Measurements from ENCODE around the gene ATP7A. TPM values are rescaled to one million over a fixed set of nuclear protein-coding genes. Genes with fewer than 3 reads are reported as not detected.
"Not testable (repeated sequence)": the region's sequence is repeated elsewhere in the genome, so short reads cannot be mapped to it uniquely, and the experiment has no call there.

ATP7A gene
- total and polyA plus RNA-seq, 2 donors (not counting 3 experiments of a cell fraction or from before 2014, with no cell fraction given): 3.1 to 8.8 TPM

GRCh38 chrX:77875372-77875771 is 35.1 kb upstream of the ATP7A start:
- no peaks in the 10 kb centered on the region for H3K9me3 ChIP-seq (replicated peaks; ENCODE audit: control insufficient read depth, insufficient read depth, low read length)
- ChIA-PET CTCF (no interaction called here), POLR2A (no interaction called here)
- no peak overlapping the region for H3K4me3 ChIP-seq (replicated peaks in 1 of 3; ENCODE audit: insufficient read depth in 1 of 3, low read depth in 1 of 3, low read length in 3 of 3)
- H3K27ac ChIP-seq (ENCODE audit: insufficient read depth, low read depth, low read length): no peak overlapping the region
- H2AFZ ChIP-seq (ENCODE audit: low read depth, low read length): no peak overlapping the region
- no peak for FAIRE-seq
- dilution Hi-C loops (cut with MboI; ENCODE audit: extremely low pct_ligation_motif_present, low sequenced_read_pairs) (no loop called here), intact Hi-C loops (cut with micrococcal nuclease) (no loop called here)
- BruUV-seq (replicated peaks): no TSS peak
- H3K4me2 ChIP-seq (ENCODE audit: insufficient read depth, low read length): no peak overlapping the region
- no peaks in the 10 kb centered on the region for H3K27me3 ChIP-seq (ENCODE audit: control insufficient read depth in 2 of 2, insufficient read depth in 2 of 2, low read length in 2 of 2)
- no peaks in the 10 kb centered on the region for H4K20me1 ChIP-seq (replicated peaks; ENCODE audit: control insufficient read depth, extremely low read depth, insufficient read depth, low read length)
- H3K79me2 ChIP-seq (ENCODE audit: control insufficient read depth, insufficient read depth, low read length): peaks cover 14% of the 10 kb centered on the region
- no peak overlapping the region for H3K9ac ChIP-seq (replicated peaks; ENCODE audit: extremely low read depth, insufficient read depth, low read length)
- H3K9me1 ChIP-seq (replicated peaks; ENCODE audit: control insufficient read depth, extremely low read depth, insufficient read depth, low read length): no peaks in the 10 kb centered on the region
- H3K36me3 ChIP-seq (ENCODE audit: control insufficient read depth in 2 of 2, extremely low read depth in 1 of 2, insufficient read depth in 2 of 2, low read length in 2 of 2): no peaks in the 10 kb centered on the region
- DNase-seq (ENCODE audit: low read depth, low spot score): no peak
- H3K4me1 ChIP-seq (ENCODE audit: control insufficient read depth, extremely low read depth, insufficient read depth, low read length): no peaks in the 10 kb centered on the region
- no peak for TF ChIP-seq CTCF (IDR thresholded peaks at IDR 0.05; ENCODE audit: extremely low read depth in 1 of 2, insufficient read depth in 1 of 2, low read depth in 1 of 2, low read length in 2 of 2)
- no peak for TF ChIP-seq MYC (IDR thresholded peaks at IDR 0.05; ENCODE audit: low read depth, low read length)
- no peak for TF ChIP-seq POLR2AphosphoS5 (IDR thresholded peaks at IDR 0.05; ENCODE audit: insufficient read depth, low read depth, low read length)
- TF ChIP-seq, protein P1, sequence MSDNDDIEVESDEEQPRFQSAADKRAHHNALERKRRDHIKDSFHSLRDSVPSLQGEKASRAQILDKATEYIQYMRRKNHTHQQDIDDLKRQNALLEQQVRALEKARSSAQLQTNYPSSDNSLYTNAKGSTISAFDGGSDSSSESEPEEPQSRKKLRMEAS (IDR thresholded peaks at IDR 0.05; ENCODE audit: insufficient read depth, insufficient read length): no peak
- TF ChIP-seq JUN (IDR thresholded peaks at IDR 0.05; ENCODE audit: borderline replicate concordance, insufficient read depth, insufficient read length, low read depth): no peak
- TF ChIP-seq FOS (IDR thresholded peaks at IDR 0.05; ENCODE audit: borderline replicate concordance, insufficient read depth, low read length): no peak
- TF ChIP-seq POLR2A (IDR thresholded peaks at IDR 0.05; ENCODE audit: low read depth, low read length): no peak
- no peak for TF ChIP-seq GATA2 (IDR thresholded peaks at IDR 0.05; ENCODE audit: insufficient read depth, insufficient read length, low read depth, low read length)
- TF ChIP-seq EZH2 (IDR thresholded peaks at IDR 0.05; ENCODE audit: borderline replicate concordance, low read depth, low read length, severe bottlenecking): no peak

DNA sequence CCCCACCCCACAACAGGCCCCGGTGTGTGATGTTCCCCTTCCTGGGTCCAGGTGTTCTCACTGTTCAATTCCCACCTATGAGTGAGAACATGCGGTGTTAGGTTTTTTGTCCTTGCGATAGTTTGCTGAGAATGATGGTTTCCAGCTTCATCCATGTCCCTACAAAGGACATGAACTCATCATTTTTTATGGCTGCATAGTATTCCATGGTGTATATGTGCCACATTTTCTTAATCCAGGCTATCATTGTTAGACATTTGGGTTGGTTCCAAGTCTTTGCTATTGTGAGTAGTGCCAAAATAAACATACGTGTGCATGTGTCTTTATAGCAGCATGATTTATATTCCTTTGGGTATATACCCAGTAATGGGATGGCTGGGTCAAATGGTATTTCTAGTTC is 29.1 kb upstream of the ATP7A start:
- H3K9ac ChIP-seq (replicated peaks; ENCODE audit: extremely low read depth, insufficient read depth, low read length); FAIRE-seq; POLR2A ChIA-PET; CTCF ChIA-PET; H3K27me3 ChIP-seq (ENCODE audit: control insufficient read depth in 2 of 2, insufficient read depth in 2 of 2, low read length in 2 of 2); intact Hi-C loops (cut with micrococcal nuclease); H3K9me1 ChIP-seq (replicated peaks; ENCODE audit: control insufficient read depth, extremely low read depth, insufficient read depth, low read length); H3K36me3 ChIP-seq (ENCODE audit: control insufficient read depth in 2 of 2, extremely low read depth in 1 of 2, insufficient read depth in 2 of 2, low read length in 2 of 2); H3K4me1 ChIP-seq (ENCODE audit: control insufficient read depth, extremely low read depth, insufficient read depth, low read length); DNase-seq (ENCODE audit: low read depth, low spot score); H3K9me3 ChIP-seq (replicated peaks; ENCODE audit: control insufficient read depth, insufficient read depth, low read length); H2AFZ ChIP-seq (ENCODE audit: low read depth, low read length); dilution Hi-C loops (cut with MboI; ENCODE audit: extremely low pct_ligation_motif_present, low sequenced_read_pairs); H3K4me3 ChIP-seq (replicated peaks in 1 of 3; ENCODE audit: insufficient read depth in 1 of 3, low read depth in 1 of 3, low read length in 3 of 3); H4K20me1 ChIP-seq (replicated peaks; ENCODE audit: control insufficient read depth, extremely low read depth, insufficient read depth, low read length); H3K4me2 ChIP-seq (ENCODE audit: insufficient read depth, low read length); H3K27ac ChIP-seq (ENCODE audit: insufficient read depth, low read depth, low read length); BruUV-seq (replicated peaks): not testable (repeated sequence)
- peaks cover 22% of the 10 kb centered on the region for H3K79me2 ChIP-seq (ENCODE audit: control insufficient read depth, insufficient read depth, low read length)
